ENCODE data around the gene TACC2.

DNA sequence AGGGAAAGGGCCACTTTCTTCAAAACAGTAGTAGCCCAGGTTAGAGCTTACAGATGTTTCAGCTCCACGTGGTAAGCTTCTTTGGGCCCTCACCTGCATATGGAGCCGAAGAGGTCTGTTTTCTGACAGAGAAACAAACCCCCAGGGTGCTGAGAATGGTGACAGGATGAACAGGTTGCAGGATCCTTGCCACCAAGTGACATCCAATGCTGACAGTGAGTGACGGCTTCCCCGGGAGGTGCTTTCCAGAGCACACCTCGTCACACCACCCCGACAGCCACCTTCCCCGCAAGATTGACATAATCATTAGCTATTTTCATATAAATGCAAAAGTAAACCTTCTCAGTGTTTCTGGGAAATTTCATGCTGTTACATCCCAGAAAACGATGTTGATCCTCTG, 172.8 kb downstream of the TACC2 start:
- TF ChIP-seq, protein P1, sequence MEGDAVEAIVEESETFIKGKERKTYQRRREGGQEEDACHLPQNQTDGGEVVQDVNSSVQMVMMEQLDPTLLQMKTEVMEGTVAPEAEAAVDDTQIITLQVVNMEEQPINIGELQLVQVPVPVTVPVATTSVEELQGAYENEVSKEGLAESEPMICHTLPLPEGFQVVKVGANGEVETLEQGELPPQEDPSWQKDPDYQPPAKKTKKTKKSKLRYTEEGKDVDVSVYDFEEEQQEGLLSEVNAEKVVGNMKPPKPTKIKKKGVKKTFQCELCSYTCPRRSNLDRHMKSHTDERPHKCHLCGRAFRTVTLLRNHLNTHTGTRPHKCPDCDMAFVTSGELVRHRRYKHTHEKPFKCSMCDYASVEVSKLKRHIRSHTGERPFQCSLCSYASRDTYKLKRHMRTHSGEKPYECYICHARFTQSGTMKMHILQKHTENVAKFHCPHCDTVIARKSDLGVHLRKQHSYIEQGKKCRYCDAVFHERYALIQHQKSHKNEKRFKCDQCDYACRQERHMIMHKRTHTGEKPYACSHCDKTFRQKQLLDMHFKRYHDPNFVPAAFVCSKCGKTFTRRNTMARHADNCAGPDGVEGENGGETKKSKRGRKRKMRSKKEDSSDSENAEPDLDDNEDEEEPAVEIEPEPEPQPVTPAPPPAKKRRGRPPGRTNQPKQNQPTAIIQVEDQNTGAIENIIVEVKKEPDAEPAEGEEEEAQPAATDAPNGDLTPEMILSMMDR (IDR thresholded peaks at IDR 0.05) = no peak
- TF ChIP-seq EP300 (IDR thresholded peaks at IDR 0.05) (no peak), POLR2A (IDR thresholded peaks at IDR 0.05) (no peak)

Measured in tibial nerve (tissue), 4 donors.